OCI-LY7 (cell line): Measurements from ENCODE around the gene CFB. TPM values are rescaled to one million over a fixed set of nuclear protein-coding genes. Genes with fewer than 3 reads are reported as not detected.

Source experiments
- BruUV-seq: library from RNA; stranded (reverse); fragments of 400-500 nt; replicated peaks from 2 replicates; lab custom pipeline; 2021; lab: Mats Ljungman, UMichigan
- CTCF ChIA-PET: fragments of 300-600 bp; sonication (Branson Sonifier 250); formaldehyde crosslinking; loops from one replicate; lab custom pipeline; 2022; ENCODE audit warnings: antibody characterized with exemption; ENCODE audit not compliant: unreplicated experiment; lab: Charles Lee
- POLR2A ChIA-PET: fragments of 300-600 bp; sonication (Branson Sonifier 250); formaldehyde crosslinking; loops from one replicate; lab custom pipeline; 2022; ENCODE audit warnings: antibody characterized with exemption; lab: Charles Lee
- DNase-seq: peaks from one replicate; pipeline ENCODE4 v3.0.0-alpha.2; 2015; ENCODE audit warnings: low spot score
- H2AFZ ChIP-seq: fragments of 200-600 bp; sonication (generic), shearing (Covaris generic); 2 replicates; pipeline ENCODE4 v1.6.1; 2014; ENCODE audit warnings: mild to moderate bottlenecking, antibody characterized with exemption, low read length, moderate library complexity
- H3K27ac ChIP-seq: fragments of 200-600 bp; sonication (generic); 2 replicates; pipeline ENCODE4 v1.5.1; 2014; ENCODE audit warnings: mixed run types, low read depth, mild to moderate bottlenecking, moderate library complexity, low read length, inconsistent platforms; ENCODE audit not compliant: poor library complexity, severe bottlenecking
- H3K36me3 ChIP-seq: fragments of 200-600 bp; sonication (generic); 2 replicates; pipeline ENCODE4 v1.6.1; 2014; ENCODE audit warnings: mild to moderate bottlenecking, antibody characterized with exemption, low read length, moderate library complexity, mixed read lengths; ENCODE audit not compliant: insufficient read depth
- H3K4me1 ChIP-seq: fragments of 200-600 bp; sonication (generic); 2 replicates; pipeline ENCODE4 v1.5.1; 2014; ENCODE audit warnings: mild to moderate bottlenecking, low read length; ENCODE audit not compliant: insufficient read depth, poor library complexity, severe bottlenecking
- H3K4me2 ChIP-seq: fragments of 200-600 bp; sonication (generic); 2 replicates; pipeline ENCODE4 v1.6.1; 2014; ENCODE audit warnings: mild to moderate bottlenecking, low read length
- H3K4me3 ChIP-seq: fragments of 200-600 bp; sonication (generic); 2 replicates; pipeline ENCODE4 v1.5.1; 2014; ENCODE audit warnings: mild to moderate bottlenecking, low read depth, low read length; ENCODE audit not compliant: poor library complexity, severe bottlenecking
- H3K79me2 ChIP-seq: fragments of 200-600 bp; sonication (generic); 2 replicates; pipeline ENCODE4 v1.6.1; 2016; ENCODE audit warnings: low read depth, mild to moderate bottlenecking, low read length, moderate library complexity, mixed read lengths; ENCODE audit not compliant: insufficient read depth
- H3K9me2 ChIP-seq: fragments of 200-600 bp; sonication (generic); 2 replicates; pipeline ENCODE4 v1.6.1; 2016; ENCODE audit warnings: mild to moderate bottlenecking, low read length, mixed read lengths; ENCODE audit not compliant: insufficient read depth
- H3K9me3 ChIP-seq: fragments of 200-600 bp; sonication (generic); 2 replicates; pipeline ENCODE4 v1.6.1; 2014; ENCODE audit warnings: mild to moderate bottlenecking, mixed run types, low read length, mixed read lengths
- H4K20me1 ChIP-seq: fragments of 200-600 bp; sonication (generic); 2 replicates; pipeline ENCODE4 v1.6.1; 2014; ENCODE audit warnings: mild to moderate bottlenecking, antibody characterized with exemption, low read length, moderate library complexity, mixed read lengths; ENCODE audit not compliant: insufficient read depth
- CTCF ChIP-seq: fragments of 200-600 bp; sonication (generic); conservative IDR thresholded peaks from 2 replicates; pipeline ENCODE4 v1.5.1; 2014; ENCODE audit warnings: mild to moderate bottlenecking, antibody characterized with exemption, low read length, moderate library complexity, mixed read lengths
- EZH2phosphoT487 ChIP-seq: fragments of 200-600 bp; sonication (generic); IDR thresholded peaks from 2 replicates; pipeline ENCODE4 v1.6.1; 2018; ENCODE audit warnings: low read depth, borderline replicate concordance, mild to moderate bottlenecking, mixed run types, antibody characterized with exemption, low read length, moderate library complexity, mixed read lengths
- intact Hi-C: fragments of 100-400 bp; cut with micrococcal nuclease; formaldehyde crosslinking; loops from one replicate; pipeline ENCODE4 v1.10.0; 2022; ENCODE audit not compliant: unreplicated experiment
- total RNA-seq, 2 experiments: library from RNA; depleted of rRNA in 1 of 2; stranded (reverse); fragments of >200 nt in 1 of 2; shearing (Covaris generic) in 1 of 2; gene quantifications; 2 replicates each; pipeline ENCODE4 v1.2.3, GENCODE V29; 2014 to 2022

Gene CFB
- total RNA-seq, 2 experiments from 2014 or later: 1.1 to 1.2 TPM

- CTCF ChIA-PET: no interaction called here
Measured at GRCh38 chr6:31901415-31901952, 44.4 kb upstream of the CFB start.

GRCh38 chr6:31901953-31902643, 43.8 kb upstream of the CFB start, which contains the start of gene ZBTB12:
Gene ZBTB12, minus strand, starts transcription at chr6:31902086. Its CDS starts 781 bp downstream, at chr6:31901305.
- ChIA-PET POLR2A (interaction anchor here (1.6 kb wide), 1 partner anchor 39 kb away, joined by 4 read pairs; the partner anchor contains the start of gene NEU1), CTCF (interaction anchor here (0.6 to 0.9 kb wide), 2 partner anchors 21 to 238 kb away, joined by 3 read pairs; partner anchors contain the start of gene GPANK1)
- BruUV-seq: no TSS peak
- Histone ChIP-seq H3K9me3 (no peaks in the 10 kb centered on the region), H3K4me2 (peak within 1 kb of the TSS; percentile 69), H3K36me3 (no peaks in the 10 kb centered on the region), H3K9me2 (no peaks in the 10 kb centered on the region), H2AFZ (peak within 1 kb of the TSS; percentile 70), H4K20me1 (no peaks in the 10 kb centered on the region), H3K27ac (peak within 1 kb of the TSS; percentile 11), H3K4me1 (peaks cover 30% of the 10 kb centered on the region), H3K79me2 (peaks cover 4% of the 10 kb centered on the region; the same call in 1 of the 2 replicates), H3K4me3 (peak within 1 kb of the TSS; percentile 75)
- intact Hi-C loops: loop anchor here (1.0 kb wide), 1 partner anchor 50 kb away; no protein-coding TSS in a partner anchor
- DNase-seq: peak; percentile 95
- no peak for TF ChIP-seq CTCF

More at GRCh38 chr6:31901415-31901952, 44.4 kb upstream of the CFB start:
- no peaks in the 10 kb centered on the region for H3K36me3 ChIP-seq
- no peaks in the 10 kb centered on the region for H3K9me2 ChIP-seq
- H2AFZ ChIP-seq: peak overlapping the region; percentile 70; the same call in 1 of the 2 replicates
- intact Hi-C loops: no loop called here
- H3K4me3 ChIP-seq: peak overlapping the region; percentile 75
- peak; percentile 64 for DNase-seq
- TF ChIP-seq CTCF (no peak), EZH2phosphoT487 (no peak)
- peaks cover 33% of the 10 kb centered on the region for H3K4me1 ChIP-seq
- peaks cover 8% of the 10 kb centered on the region; the same call in 1 of the 2 replicates for H3K79me2 ChIP-seq
- H3K4me2 ChIP-seq: peak overlapping the region; percentile 69
- peak overlapping the region; percentile 11 for H3K27ac ChIP-seq
- no peaks in the 10 kb centered on the region for H4K20me1 ChIP-seq
- no TSS peak for BruUV-seq
- POLR2A ChIA-PET: no interaction called here
- H3K9me3 ChIP-seq: no peaks in the 10 kb centered on the region
